ENCODE measurements around the gene ATOSB.

- TF ChIP-seq CTCF (optimal IDR thresholded peaks at IDR 0.05 in 1 of 3, IDR thresholded peaks at IDR 0.05 in 1 of 3, conservative IDR thresholded peaks at IDR 0.05 in 1 of 3; ENCODE audit: extremely low read depth in 1 of 3, insufficient read depth in 2 of 3, low read length in 3 of 3), result no peak
- no peak for TF ChIP-seq EZH2 (IDR thresholded peaks at IDR 0.05; ENCODE audit: low read length)
Measured at GRCh38 chr9:35076848-35077247, 38.8 kb downstream of the ATOSB start.

All from keratinocyte (primary cell).